ENCODE measurements around the gene PINK1.
"Not testable (repeated sequence)": the region's sequence is repeated elsewhere in the genome, so short reads cannot be mapped to it uniquely, and the experiment has no call there.

The PINK1 gene

DNA sequence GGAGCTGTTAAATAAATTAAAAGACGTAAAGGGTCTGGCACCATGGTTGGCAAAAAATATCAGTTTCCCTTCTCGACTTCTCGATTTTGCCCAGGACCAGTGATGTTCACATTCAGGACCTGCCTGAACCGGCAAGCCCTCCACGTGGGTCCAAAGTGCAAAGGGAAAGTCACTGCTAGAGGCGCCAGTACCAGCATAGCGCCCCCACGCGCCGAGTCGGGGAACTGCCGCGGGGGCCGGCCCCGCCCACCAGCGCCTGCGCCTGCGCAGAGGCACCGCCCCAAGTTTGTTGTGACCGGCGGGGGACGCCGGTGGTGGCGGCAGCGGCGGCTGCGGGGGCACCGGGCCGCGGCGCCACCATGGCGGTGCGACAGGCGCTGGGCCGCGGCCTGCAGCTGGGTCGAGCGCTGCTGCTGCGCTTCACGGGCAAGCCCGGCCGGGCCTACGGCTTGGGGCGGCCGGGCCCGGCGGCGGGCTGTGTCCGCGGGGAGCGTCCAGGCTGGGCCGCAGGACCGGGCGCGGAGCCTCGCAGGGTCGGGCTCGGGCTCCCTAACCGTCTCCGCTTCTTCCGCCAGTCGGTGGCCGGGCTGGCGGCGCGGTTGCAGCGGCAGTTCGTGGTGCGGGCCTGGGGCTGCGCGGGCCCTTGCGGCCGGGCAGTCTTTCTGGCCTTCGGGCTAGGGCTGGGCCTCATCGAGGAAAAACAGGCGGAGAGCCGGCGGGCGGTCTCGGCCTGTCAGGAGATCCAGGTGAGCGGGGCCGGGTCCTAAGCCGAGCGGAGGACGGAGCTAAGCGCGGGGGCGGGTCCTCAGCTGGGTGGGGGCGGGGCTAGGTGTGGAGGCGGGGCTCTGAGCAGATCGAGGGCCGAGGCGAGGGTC, at the start of gene PINK1:
Gene PINK1 (plus strand): TSS at position 269 of the 875 bp plus-strand sequence. CDS start 91 bp downstream, at position 360.
- in situ Hi-C loops (cut with HindIII; ENCODE audit: low sequenced_read_pairs) = no loop called here

DNA sequence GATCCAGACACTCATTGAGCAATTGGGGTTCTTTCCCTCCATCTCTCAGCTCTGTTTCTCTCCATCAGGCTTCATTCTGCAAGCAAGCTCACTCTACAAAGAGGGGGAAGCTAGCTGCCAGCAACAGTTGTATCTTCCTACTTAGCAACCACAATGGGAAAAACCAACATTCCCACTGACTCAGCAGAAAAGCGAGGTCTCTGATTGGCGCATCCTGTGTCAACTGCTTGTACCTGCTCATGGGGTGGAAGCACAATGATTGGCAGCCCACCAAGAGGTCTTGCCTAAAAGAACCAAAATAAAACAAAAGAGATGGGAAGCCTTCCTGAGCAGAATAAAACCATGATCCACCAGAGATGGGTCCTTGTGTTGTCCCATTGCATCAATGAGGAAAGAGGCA, 48.4 kb upstream of the PINK1 start:
- in situ Hi-C loops (cut with HindIII; ENCODE audit: low sequenced_read_pairs) = loop anchor here (5.0 kb wide), 1 partner anchor 57 kb away; no protein-coding TSS in a partner anchor

DNA sequence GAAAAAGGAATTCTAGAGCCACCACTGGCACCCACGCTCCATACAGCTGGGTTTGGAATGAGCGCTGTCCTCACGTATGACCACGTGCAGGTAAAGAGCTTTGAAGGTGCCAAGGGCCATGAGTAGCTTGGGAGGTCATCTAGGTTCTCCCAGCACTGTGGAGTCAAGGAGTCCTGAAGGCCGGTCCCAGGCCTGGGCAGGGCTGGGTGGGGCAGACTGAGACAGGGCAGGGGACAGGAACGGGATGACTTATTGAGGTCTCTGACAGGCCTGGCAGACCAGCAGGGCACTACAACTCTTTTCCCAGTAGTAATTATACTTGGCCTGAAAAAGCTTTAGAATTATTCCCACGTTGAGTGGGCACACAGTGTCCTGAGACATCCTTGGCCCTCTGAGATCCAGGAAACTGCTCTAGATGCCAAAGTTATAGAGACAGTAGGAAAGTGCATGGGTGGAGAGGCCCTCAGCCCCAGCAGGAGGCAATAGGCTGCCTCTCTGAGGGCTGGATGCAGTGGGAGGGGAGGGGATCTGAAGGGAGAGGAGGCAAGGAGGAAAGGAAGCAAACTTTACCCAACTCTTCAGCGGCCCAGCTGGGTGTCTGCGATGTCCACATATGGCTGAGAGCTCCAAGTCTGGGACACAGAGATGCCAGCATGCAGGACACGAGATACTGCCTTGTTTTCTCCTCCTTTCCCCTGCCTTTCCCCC, 46.2 kb upstream of the PINK1 start:
- in situ Hi-C loops (cut with HindIII; ENCODE audit: low sequenced_read_pairs) = no loop called here

DNA sequence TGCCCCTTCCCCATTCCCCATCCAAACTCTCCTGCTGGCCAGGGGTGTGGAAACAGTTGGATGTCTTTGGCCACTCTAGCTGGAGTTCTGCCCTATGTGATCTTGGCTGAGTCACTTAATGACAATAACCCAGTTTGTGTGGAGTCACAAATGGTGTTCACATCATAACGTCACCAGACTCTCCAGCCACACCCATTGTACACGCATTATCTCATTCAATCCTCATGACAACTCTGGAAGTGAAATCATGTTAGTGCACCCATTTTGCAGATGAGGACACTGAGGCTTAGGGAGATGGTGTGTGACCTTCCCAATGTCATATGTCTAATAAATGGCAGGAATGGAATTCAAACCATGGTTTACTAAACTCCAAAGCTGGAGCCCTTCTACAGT, 45.6 kb upstream of the PINK1 start:
- in situ Hi-C loops (cut with HindIII; ENCODE audit: low sequenced_read_pairs) = no loop called here

DNA sequence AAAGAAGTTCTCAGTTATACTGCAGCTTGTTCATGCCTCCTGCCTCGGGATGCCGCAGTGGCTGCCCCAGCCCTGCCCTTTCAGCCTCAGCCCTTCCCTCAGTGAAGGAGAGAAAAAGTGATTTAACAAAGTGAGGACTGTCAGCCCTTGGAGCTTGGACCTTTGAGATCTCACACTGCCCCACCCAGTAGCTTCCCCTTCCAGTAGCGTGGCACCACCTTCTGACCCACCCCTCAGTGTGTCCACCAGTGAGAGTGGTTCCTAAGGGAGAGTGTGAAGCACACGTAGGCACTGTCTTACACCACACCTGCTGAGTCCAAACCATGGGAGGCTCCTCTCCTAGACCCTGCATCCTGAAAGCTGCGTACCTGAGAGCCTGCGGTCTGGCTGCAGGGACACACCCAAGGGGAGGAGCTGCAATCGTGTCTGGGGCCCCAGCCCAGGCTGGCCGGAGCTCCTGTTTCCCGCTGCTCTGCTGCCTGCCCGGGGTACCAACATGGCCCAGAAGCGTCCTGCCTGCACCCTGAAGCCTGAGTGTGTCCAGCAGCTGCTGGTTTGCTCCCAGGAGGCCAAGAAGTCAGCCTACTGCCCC, 44.5 kb upstream of the PINK1 start, which contains the start of gene CDA:
Gene CDA (plus strand): TSS at position 464 of the 592 bp plus-strand sequence. CDS start 33 bp downstream, at position 497.
- in situ Hi-C loops (cut with HindIII; ENCODE audit: low sequenced_read_pairs) = no loop called here

DNA sequence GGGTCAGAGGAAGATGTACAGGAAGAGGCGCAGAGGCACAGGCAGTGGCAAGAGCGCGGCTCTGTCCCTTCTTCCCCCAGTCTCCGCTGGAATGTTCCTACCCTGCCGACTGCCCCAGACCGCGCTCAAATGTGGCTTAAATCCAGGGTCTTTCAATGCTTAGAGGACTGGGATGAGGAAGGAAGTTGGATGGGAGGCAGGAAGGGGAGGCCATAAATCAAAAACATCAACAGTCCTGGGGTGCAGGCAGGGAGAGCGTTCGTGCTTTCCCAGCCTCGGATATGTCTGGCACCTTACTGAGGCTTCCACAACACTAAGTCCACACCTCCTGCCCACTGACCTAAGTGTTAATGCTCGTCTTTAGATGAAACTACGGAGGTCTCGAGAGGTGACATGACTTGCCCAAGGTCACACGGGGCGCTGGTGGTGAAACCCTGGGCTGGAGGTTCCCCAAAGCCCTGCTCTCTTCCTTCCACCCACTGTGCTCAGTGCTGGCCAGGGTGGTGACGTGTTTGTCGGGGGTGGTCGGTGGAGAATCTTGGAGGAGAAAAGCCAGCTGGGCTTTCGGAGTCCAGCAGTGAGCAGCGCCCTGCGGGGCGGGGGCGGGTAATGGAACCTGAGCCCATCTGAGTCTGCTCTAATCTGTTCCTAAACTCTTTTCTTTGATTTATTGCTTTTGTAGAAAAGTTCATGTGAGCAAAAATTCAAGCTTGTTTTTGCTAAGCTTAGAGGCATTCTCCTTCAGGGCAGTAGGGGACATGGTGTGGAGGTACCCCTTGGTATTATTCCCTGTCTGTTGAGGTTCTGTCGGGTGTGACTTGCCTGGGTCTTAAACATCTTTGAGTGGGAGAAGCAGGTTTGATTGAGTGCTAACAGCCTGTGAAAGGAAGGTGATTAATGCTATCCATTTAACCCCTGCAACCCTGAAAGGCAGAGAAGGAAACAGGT, 43.7 kb upstream of the PINK1 start:
- in situ Hi-C loops (cut with HindIII; ENCODE audit: low sequenced_read_pairs) = no loop called here

DNA sequence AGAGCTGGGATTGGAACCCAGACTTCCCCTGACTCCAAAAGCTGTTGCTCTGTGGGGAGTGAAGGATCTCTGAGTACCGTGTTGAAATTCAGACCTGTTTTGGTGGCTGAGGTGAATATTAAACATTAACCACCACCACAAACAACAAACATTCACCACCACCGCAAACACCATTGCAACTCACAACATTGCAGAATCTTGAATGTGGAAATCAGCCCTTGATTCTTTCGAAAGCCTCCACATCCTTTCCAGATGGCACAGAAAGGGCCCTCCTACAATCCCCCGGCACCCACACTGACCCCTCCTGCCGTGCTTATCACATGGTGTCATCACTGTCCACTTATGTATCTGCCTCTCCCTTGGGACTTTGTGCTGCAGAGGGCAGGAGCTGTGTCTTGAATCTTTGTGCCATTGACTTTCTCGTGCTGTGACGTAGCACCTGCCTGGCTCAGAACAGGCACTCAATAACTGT, 42.9 kb upstream of the PINK1 start:
- in situ Hi-C loops (cut with HindIII; ENCODE audit: low sequenced_read_pairs) = no loop called here

DNA sequence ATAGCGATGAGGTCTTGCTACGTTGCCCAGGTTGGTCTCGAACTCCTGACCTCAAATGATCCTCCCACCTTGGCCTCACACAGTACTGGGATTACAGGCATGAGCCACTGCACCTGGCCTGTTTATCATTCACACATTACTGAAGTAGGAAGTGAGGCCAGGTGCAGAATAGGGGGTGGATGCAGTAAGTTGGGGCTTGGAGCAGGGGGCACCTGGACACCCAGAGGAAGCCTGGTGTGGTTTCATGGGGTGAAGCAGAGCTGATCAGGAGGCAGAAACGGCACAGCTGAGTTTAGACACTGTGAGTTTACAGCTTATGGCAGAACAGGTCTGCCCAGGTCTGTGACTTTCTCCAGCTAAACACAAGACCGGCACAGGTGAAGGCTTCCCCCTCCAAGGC, 39.5 kb upstream of the PINK1 start:
- in situ Hi-C loops (cut with HindIII; ENCODE audit: low sequenced_read_pairs) = no loop called here

DNA sequence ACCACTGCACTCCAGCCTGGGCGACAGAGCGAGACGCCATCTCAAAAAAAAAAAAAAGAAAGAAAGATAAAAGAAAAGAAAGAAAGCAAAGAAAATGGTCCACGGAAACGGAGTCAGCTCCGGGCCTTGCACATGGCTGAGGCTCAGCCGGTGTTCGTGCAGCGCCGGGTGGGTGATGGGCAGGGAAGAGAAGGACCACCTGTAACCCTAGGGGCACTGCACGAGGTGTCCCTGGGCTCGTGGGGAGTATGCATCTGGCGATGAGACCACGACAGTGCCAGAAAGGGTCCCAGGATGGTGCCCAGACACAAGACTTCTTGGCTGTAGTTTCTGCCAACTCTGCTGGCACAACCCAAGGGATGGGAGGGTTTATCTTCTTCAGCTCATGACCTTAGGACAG, 38.5 kb upstream of the PINK1 start:
- in situ Hi-C loops (cut with HindIII; ENCODE audit: low sequenced_read_pairs) = no loop called here

DNA sequence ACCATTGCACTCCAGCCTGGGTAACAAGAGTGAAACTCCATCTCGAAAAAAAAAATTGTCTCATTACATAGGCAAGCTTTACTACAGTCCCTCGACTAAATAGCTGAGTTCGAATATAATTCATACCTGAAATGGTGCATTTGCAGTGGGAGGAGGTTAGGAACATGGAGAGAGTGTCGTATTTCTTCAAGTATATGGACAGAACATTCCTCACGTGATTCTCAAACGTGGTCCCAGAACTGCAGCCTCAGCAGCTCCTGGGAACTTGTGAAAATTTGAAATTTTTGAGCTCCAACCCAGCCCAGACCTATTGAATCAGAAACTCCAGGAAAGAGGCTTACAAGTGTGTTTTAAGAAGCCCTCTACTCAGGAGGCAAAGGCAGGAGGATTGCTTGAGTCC, 37.2 kb upstream of the PINK1 start:
- in situ Hi-C loops (cut with HindIII; ENCODE audit: low sequenced_read_pairs) = no loop called here

DNA sequence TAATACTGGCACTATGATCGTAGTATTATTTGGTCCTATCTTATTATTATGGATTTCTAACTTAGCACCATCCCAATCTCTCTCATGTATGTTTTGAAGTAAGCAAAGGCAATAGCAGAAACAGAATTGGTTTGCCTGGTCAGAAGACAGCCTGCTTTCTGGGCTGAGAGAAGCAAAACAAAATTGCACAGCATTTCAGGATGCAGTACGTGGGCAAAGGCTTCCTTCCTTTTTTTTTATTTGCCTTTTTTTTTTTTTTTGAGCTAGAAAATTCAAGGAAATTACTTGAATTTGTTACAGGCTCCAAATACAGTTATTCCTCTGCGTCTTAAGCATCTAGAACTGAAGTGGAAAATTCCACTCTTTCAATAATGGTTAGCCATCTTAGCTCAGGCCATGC, 35.6 kb upstream of the PINK1 start:
- in situ Hi-C loops (cut with HindIII; ENCODE audit: low sequenced_read_pairs) = no loop called here

DNA sequence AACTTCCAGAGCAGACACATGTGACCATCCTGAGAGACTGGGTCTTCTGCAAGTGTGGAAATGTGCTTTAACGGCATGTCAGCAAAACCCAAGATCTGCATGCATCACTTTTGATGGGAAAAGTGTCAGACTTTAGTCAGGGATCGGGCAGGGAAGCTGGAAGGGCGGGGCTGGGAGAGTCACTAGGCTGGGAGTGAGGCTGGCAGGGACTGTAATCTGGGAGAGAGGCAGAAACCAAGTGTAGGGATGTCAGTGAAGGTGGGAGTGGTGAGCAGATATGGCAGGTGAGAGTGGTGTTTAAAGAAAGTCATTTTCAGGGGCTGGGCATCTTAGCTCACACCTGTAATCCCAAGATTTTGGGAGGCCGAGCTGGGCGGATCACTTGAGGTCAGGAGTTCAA, 33.1 kb upstream of the PINK1 start:
- in situ Hi-C loops (cut with HindIII; ENCODE audit: low sequenced_read_pairs) = no loop called here

DNA sequence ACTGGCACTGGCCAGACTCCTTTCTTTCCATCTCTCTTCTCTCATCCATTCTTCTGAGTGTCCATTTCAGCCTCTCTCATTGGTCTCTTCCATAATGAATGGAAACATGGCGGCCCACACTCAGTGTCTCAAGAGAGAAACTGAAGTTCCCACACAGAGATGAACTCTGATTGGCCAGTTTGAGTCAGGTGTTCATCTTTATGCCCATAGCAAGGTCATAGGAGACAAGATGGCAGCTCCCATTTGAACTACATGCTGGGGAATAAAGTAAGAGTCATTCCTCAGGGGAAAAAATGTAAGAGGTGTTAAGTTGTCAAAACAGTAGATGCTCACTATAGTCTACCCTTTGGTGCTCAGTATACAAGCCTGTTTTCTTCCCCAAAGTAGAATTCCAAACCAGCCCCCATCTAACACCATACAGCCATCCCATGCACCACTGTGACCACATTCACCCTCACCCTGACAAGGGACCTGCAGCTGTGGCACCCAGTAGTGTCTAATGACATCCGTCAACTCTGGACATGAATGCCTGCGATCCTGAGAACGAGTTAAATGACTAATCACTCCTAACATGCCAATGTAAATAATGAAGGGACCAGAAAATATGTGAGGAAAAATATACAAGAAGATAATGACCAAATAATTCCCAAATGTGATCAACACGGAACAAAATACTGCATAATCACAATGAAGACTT, 32.0 kb upstream of the PINK1 start:
- in situ Hi-C loops (cut with HindIII; ENCODE audit: low sequenced_read_pairs) = no loop called here

DNA sequence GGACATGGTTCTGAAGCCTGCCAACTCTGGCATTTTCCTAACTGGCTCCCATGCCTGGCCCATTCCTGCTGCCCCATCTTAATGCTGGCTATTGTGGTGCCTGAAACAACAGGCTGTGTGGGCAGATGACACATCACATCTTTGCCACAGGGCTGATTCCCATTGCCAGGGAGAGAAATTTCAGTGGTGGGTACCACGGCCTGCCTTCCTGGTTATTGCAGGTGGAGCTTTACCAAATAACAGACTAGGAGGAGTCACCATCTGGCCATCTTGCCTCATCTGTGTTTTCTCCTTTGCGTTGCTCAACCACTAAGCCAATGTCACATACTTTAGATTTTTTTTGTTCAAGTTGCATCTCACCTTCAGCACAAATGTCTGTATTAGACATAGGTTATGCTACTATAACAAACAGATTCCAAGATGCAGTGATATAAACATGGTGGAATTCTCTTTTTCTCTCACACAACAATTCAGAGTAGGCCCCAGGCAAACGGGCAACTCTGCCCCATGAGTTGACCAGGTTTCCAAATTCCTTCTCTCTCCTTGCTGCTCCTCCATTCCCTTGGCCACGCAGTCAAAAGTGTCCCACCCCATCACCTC, 30.3 kb upstream of the PINK1 start:
- in situ Hi-C loops (cut with HindIII; ENCODE audit: low sequenced_read_pairs) = no loop called here

DNA sequence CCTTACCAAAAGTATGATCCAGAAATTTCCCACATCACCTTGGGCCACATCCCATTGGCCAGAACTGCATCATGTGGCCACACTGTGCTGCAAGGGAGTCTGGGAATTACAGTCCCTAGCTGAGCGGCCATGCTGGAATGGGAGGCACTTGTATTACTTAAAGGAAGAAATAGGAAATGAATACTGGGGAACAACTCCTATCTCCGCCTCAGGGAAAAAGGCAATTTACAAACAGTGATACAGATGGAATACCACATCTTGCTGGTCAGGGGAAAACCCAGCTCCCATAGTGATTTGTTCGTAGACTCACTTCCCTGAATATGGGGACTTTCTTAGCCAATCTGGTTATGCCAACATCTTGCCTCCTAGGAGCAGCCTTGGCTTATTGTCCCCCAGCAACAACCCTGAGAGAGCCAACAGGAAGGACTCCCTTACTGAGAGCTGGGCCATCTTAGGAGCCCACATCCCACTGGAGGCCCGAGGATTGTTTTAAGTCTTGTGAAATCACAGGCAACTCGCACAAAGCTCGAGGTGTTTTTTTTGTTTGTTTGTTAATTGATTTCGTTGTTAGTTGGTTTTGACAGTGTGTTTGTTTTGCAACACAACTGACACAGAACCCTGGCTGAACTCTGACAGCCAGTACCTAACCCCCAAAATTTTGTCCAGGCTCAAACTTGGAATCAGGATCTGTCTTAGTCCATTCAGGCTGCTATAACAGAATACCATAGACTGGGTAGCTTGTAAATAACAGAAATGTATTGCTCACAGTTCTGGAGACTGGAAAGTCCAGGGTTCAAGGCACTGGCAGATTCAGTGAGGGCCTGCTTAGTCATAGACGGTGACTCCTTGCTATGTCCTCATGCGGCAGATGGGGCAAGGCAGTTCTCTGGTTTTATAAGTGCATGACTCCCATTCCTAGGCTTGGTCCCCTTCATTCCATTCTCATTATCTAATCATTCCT, 29.5 kb upstream of the PINK1 start:
- in situ Hi-C loops (cut with HindIII; ENCODE audit: low sequenced_read_pairs) = no loop called here

DNA sequence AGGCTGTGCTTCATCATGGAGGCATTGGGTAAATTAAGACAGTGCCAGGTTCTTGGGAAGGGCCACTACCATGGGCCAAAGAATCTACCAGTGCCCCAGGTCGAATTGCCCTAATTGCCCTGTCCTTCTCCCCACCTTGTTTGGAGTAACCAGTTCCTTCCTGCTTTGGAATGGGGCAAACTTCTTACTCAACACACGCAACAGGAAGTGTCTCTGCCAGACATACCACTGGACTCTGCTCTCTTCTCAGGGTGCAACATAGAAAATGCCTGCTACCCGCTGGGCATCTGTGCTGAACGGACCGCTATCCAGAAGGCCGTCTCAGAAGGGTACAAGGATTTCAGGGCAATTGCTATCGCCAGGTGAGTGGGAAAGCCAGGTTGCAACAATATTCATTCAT, 28.6 kb upstream of the PINK1 start:
- in situ Hi-C loops (cut with HindIII; ENCODE audit: low sequenced_read_pairs) = no loop called here

DNA sequence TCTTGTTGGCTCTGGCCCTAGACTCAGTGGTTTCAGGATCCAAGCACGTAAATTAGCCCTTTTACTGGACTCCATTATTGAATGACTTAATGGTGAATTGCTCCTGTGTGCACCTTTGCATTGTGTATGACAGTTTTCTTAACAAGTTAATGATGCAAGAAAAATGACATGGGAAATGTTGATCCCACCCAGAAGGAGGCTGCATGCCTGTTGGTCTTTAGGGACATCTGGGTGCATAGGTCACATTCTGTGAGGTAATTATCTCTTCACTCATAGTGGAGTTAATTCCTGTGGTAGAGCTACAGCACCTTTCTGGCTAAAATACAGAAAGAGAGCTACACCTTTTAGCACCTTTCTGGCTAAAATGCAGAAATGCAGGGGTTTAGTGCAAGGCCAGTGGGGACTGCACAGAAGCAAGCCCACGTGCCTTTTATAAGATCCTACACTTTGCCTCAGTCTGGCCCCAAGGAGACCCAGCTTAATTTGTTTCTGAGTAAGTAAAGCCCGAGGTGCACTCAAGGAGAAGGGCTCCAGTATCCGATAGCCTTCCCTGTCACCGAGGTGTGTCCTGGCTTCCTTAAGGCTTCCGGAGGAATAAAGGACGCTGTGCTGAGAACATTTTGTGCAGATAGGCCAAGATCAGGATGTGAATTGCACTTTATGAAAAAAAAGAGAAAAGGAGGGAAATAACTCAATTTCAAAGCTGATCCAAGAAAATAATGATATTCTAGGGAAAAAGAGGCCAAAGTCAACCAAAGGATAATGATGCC, 26.3 kb upstream of the PINK1 start:
- in situ Hi-C loops (cut with HindIII; ENCODE audit: low sequenced_read_pairs) = not testable (repeated sequence)

DNA sequence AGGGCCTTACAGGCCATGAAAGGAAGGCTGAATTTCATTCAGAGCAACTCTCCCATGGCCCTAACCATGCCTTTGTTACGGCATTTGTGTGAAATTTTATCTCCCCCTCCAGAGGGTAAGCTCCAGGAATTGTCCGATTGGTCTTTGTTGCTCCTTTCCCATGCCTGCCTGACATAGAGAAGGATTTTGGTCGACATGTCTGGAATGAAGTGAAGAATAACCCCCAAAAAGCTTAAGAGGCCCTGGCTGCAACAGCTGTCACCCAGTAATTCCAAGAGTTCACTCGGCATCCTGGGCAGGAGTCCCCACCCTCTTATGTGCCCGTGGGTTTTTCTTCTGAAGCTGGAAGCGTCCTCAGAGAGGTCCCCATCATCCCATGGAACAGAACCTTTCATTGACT, 23.7 kb upstream of the PINK1 start:
- in situ Hi-C loops (cut with HindIII; ENCODE audit: low sequenced_read_pairs) = no loop called here

Measured in endothelial cell of hepatic sinusoid (primary cell).